DND-41 (cell line): ENCODE data around the gene MACIR.

ENCODE experiments used
- CTCF ChIP-seq: IDR thresholded peaks from 2 replicates; pipeline ENCODE4 v1.5.1; 2012; ENCODE audit warnings: borderline replicate concordance, low read length, moderate library complexity, mild to moderate bottlenecking; ENCODE audit not compliant: poor library complexity, severe bottlenecking; ENCODE audit errors: extremely low read depth
- EZH2 ChIP-seq: IDR thresholded peaks from 3 replicates; pipeline ENCODE4 v1.6.1; 2012; ENCODE audit warnings: borderline replicate concordance, low read depth, mild to moderate bottlenecking, moderate library complexity, low read length, inconsistent platforms; ENCODE audit not compliant: severe bottlenecking

- TF ChIP-seq CTCF (no peak), EZH2 (no peak)
Observed at GRCh38 chr5:103209065-103209464, 49.5 kb upstream of the MACIR start.
